Measurements from ENCODE around the gene XPO4. TPM values are rescaled to one million over a fixed set of nuclear protein-coding genes. Genes with fewer than 3 reads are reported as not detected.

XPO4 gene
- total RNA-seq, 1 experiment from 2014 or later = 39.9 TPM

- DNase-seq (no peak), ATAC-seq (no peak)
- H3K9me2 ChIP-seq (replicated peaks; ENCODE audit: low read length) = no peaks in the 10 kb centered on the region
- peak overlapping the region; percentile 100 for H3K4me3 ChIP-seq (ENCODE audit: low read length)
- H3K4me2 ChIP-seq (ENCODE audit: low read length) = peak overlapping the region; percentile 92
- H3K79me2 ChIP-seq (ENCODE audit: low read length) = peaks cover 45% of the 10 kb centered on the region
- H3K9ac ChIP-seq (ENCODE audit: low read length) = peak overlapping the region; percentile 99
- ChIA-PET CTCF (no interaction called here), POLR2A (ENCODE audit: unreplicated experiment) (interaction anchor here (0.6 kb wide), 2 partner anchors 13 to 102 kb away, joined by 4 to 5 read pairs; no protein-coding TSS in a partner anchor)
- intact Hi-C loops (cut with micrococcal nuclease) = no loop called here
- H3K36me3 ChIP-seq (ENCODE audit: low read depth, low read length) = peaks cover 15% of the 10 kb centered on the region; the same call in 1 of the 2 replicates
- H2AFZ ChIP-seq (ENCODE audit: low read length) = peak overlapping the region; percentile 96
- TSS peak; percentile 58 for BruUV-seq (replicated peaks)
- no peaks in the 10 kb centered on the region for H3F3A ChIP-seq (ENCODE audit: low read length, unreplicated experiment)
- no peaks in the 10 kb centered on the region for H3K27me3 ChIP-seq (ENCODE audit: low read length)
- H3K27ac ChIP-seq (ENCODE audit: low read length) = peak overlapping the region; percentile 82
- no peaks in the 10 kb centered on the region for H3K9me3 ChIP-seq (ENCODE audit: low read length)
- peaks cover 16% of the 10 kb centered on the region for H3K4me1 ChIP-seq (ENCODE audit: insufficient read depth, low read length)
- TF ChIP-seq CTCF (conservative IDR thresholded peaks at IDR 0.05; ENCODE audit: low read depth, low read length) = no peak
- TF ChIP-seq EZH2phosphoT487 (IDR thresholded peaks at IDR 0.05; ENCODE audit: borderline replicate concordance, low read length) = no peak
- no peak for TF ChIP-seq EZH2 (IDR thresholded peaks at IDR 0.05; ENCODE audit: low read length, unreplicated experiment)
- H4K20me1 ChIP-seq (ENCODE audit: low read length) = peaks cover 12% of the 10 kb centered on the region; the same call in 1 of the 2 replicates
These were observed 574 bp upstream of the XPO4 start for GRCh38 chr13:20903164-20903475.

- DNase-seq (peak; percentile 55), ATAC-seq (peak; percentile 58)
- Histone ChIP-seq H3K79me2 (ENCODE audit: low read length) (peaks cover 57% of the 10 kb centered on the region), H3K9me2 (replicated peaks; ENCODE audit: low read length) (no peaks in the 10 kb centered on the region), H3K36me3 (ENCODE audit: low read depth, low read length) (peaks cover 15% of the 10 kb centered on the region; the same call in 1 of the 2 replicates), H2AFZ (ENCODE audit: low read length) (peak overlapping the region; percentile 96), H3K4me3 (ENCODE audit: low read length) (peak overlapping the region; percentile 100), H3K4me2 (ENCODE audit: low read length) (peak overlapping the region; percentile 92), H3K4me1 (ENCODE audit: insufficient read depth, low read length) (peaks cover 16% of the 10 kb centered on the region), H3F3A (ENCODE audit: low read length, unreplicated experiment) (no peaks in the 10 kb centered on the region), H3K27me3 (ENCODE audit: low read length) (no peaks in the 10 kb centered on the region), H3K9me3 (ENCODE audit: low read length) (no peaks in the 10 kb centered on the region), H3K27ac (ENCODE audit: low read length) (peak overlapping the region; percentile 82), H4K20me1 (ENCODE audit: low read length) (peaks cover 18% of the 10 kb centered on the region; the same call in 1 of the 2 replicates), H3K9ac (ENCODE audit: low read length) (peak overlapping the region; percentile 99)
- ChIA-PET CTCF (no interaction called here), POLR2A (ENCODE audit: unreplicated experiment) (interaction anchor here (0.6 kb wide), 1 partner anchor 775 kb away, joined by 3 read pairs; no protein-coding TSS in a partner anchor)
- TSS peak; percentile 55 for BruUV-seq (replicated peaks)
- TF ChIP-seq EZH2phosphoT487 (IDR thresholded peaks at IDR 0.05; ENCODE audit: borderline replicate concordance, low read length) (no peak), CTCF (conservative IDR thresholded peaks at IDR 0.05; ENCODE audit: low read depth, low read length) (no peak), EZH2 (IDR thresholded peaks at IDR 0.05; ENCODE audit: low read length, unreplicated experiment) (no peak)
- intact Hi-C loops (cut with micrococcal nuclease) = no loop called here
These were observed 693 bp downstream of the XPO4 start for GRCh38 chr13:20901668-20902437.

DNA sequence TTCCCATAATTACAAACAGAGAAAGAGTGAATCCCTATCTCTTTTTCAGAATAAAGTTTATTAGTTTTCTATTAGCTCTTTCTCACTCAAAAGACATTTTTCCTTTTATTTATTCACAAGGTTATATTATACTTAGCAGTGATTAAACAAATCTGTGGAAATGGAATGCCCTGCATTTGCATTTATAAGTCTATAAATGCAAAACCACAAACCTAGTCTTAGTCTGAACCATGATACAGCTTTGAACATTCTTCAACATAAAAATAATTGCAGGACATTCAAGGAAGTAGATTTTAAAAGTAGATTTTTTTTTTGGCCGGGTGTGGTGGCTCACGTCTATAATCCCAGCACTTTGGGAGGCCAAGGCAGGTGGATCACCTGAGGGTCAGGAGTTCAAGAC is 8.3 kb downstream of the XPO4 start:
- Histone ChIP-seq H3K9me2 (replicated peaks; ENCODE audit: low read length) (no peaks in the 10 kb centered on the region), H3K27me3 (ENCODE audit: low read length) (no peaks in the 10 kb centered on the region), H4K20me1 (ENCODE audit: low read length) (peaks cover 45% of the 10 kb centered on the region), H3K4me2 (ENCODE audit: low read length) (no peak overlapping the region), H3K9ac (ENCODE audit: low read length) (no peak overlapping the region), H3K27ac (ENCODE audit: low read length) (no peak overlapping the region), H2AFZ (ENCODE audit: low read length) (no peak overlapping the region), H3K4me3 (ENCODE audit: low read length) (no peak overlapping the region), H3K4me1 (ENCODE audit: insufficient read depth, low read length) (no peaks in the 10 kb centered on the region), H3K36me3 (ENCODE audit: low read depth, low read length) (peaks cover 13% of the 10 kb centered on the region; the same call in 1 of the 2 replicates), H3K79me2 (ENCODE audit: low read length) (peaks cover 100% of the 10 kb centered on the region), H3F3A (ENCODE audit: low read length, unreplicated experiment) (no peaks in the 10 kb centered on the region), H3K9me3 (ENCODE audit: low read length) (no peaks in the 10 kb centered on the region)
- no TSS peak for BruUV-seq (replicated peaks)
- ChIA-PET CTCF (no interaction called here), POLR2A (ENCODE audit: unreplicated experiment) (interaction anchor here (0.6 kb wide), 1 partner anchor 120 kb away, joined by 3 read pairs; no protein-coding TSS in a partner anchor)
- TF ChIP-seq EZH2 (IDR thresholded peaks at IDR 0.05; ENCODE audit: low read length, unreplicated experiment) = no peak
- no peak for TF ChIP-seq CTCF (conservative IDR thresholded peaks at IDR 0.05; ENCODE audit: low read depth, low read length)
- no peak for TF ChIP-seq EZH2phosphoT487 (IDR thresholded peaks at IDR 0.05; ENCODE audit: borderline replicate concordance, low read length)
- intact Hi-C loops (cut with micrococcal nuclease) = no loop called here
- no peak for DNase-seq
- peak; percentile 56 for ATAC-seq

Measured in PC-3 (cell line).